ENCODE data around the gene SLC2A9.

- TF ChIP-seq CTCF (conservative IDR thresholded peaks at IDR 0.05 in 1 of 2, IDR thresholded peaks at IDR 0.05 in 1 of 2; ENCODE audit: low read depth in 1 of 2, low read length in 2 of 2) (no peak), EZH2 (IDR thresholded peaks at IDR 0.05; ENCODE audit: low read length, missing control alignments) (no peak)
Observed at GRCh38 chr4:9845791-9846493, 175.4 kb downstream of the SLC2A9 start.
